NCI-H1694 treated with DMSO at 0.1 percent for 48 hours (cell line): ENCODE results near the gene CXCL3.
A peak's percentile ranks its signal among the peaks of the same experiment; 100 is the strongest.
"Not testable (repeated sequence)": the region's sequence is repeated elsewhere in the genome, so short reads cannot be mapped to it uniquely, and the experiment has no call there.

Experiments used
- DNase-seq: peaks from one replicate; lab custom pipeline; 2025; lab: John Stamatoyannopoulos, UW

CXCL3 gene

GRCh38 chr4:74038425-74039314 is at the start of gene CXCL3:
TSS of gene CXCL3 (minus strand) at chr4:74038689. CDS start at chr4:74038611, 78 bp downstream.
- peak; percentile 2 for DNase-seq

- no peak for DNase-seq
These were observed 49.0 kb upstream of the CXCL3 start for GRCh38 chr4:74087481-74087880.

DNA sequence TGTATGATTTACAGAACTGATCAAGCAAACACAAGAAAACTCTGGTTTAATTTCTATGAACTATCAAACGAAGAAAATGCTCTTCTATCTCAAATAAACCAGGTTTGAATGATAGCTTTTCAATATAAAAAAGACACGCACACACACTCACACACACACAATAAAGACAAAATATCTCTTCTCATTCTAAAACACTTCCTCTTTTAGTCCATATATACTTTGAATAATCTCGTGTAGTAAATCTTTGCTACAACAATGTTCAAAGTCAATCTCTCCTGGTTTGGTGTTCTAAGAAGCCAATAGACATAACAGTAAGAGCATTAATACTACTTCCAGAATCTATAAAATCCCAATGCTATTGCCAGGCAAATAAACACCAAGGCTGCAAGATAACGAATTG is 47.2 kb upstream of the CXCL3 start:
- DNase-seq = no peak

DNA sequence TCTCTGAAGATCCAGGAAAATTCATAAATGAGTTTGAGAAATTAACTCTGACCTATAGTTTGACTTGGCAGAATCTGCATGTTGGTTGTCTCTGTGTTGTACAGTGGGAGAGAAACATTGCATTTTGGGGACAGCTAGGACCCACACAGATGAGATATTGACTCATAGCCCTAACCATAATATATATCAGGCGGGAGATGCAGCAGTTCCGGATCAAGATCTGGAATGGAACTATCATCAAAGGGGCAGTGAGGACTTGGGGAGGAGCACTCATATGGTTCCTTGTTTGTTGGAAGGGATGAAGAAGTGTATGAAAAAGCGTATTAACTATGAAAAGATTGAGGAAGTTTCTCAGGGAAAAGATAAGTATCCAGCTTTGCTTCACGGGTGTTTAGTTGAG is 46.5 kb upstream of the CXCL3 start:
- DNase-seq = no peak

GRCh38 chr4:74083546-74083945 is 45.1 kb upstream of the CXCL3 start:
- no peak for DNase-seq

DNA sequence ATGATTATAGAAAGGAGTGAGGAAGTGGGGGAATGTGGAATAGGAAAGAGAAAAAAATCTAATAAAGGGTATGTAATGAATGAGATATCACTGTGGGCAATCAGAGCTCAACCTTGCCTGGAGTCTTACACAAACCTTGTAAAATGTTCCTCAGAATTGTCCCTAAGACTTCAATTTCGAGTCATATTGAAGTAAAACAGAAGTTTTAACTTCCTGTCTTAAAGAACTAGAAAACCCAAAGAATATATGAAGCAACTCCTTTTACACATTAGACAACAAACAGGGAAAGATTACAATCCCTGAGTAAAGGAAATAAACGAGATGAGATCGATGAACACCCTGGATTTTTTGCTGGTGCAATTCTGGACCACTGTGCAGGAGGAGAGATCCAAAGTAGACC is 42.5 kb upstream of the CXCL3 start:
- DNase-seq = no peak

DNA sequence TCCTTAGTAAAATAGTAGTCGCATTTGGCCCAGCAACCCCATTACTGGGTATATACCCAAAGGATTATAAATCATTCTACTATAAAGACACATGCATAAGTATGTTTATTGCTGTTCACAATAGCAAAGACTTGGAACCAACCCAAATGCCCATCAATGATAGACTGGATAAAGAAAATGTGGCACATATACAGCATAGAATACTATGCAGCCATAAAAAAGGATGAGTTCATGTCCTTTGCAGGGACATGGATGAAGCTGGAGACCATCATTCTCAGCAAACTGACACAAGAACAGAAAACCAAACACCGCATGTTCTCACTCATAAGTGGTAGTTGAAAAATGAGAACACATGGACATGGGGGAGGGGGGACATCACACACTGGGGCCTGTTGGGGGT is 41.9 kb upstream of the CXCL3 start:
- not testable (repeated sequence) for DNase-seq

DNA sequence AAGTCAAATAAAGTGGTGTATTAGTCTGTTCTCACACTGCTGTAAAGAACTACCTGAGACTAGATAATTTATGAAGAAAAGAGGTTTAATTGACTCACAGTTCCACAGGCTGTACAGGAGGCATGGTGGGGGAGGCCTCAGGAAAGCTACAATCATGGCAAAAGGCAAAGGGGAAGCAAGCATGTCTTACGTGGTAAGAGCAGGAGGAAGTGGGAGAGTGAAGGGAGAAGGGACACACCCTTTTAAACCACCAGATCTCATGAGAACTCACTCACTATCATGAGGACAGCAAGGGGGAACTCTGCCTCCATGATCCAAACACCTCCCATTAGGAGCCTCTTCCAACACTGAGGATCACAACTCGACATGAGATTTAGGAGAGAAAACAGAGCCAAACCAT is 40.5 kb upstream of the CXCL3 start:
- not testable (repeated sequence) for DNase-seq

DNA sequence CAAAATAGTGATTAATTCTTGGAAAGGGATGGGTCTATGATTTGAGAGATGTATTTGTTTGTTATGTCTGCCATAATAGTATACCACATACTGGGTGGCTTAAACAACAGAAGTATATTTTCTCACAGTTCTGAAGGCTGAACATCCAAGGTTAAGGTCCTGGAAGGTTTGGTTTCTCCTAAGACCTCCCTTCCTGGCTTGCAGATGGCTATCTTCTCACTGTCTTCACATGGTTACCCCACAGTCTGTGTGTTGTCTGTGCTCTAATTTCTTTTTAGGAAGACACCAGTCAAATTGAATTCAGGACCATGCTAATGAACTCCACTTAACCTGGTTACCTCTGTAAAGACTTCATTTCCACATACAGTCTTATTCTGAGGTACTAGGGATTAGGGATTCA is 34.9 kb upstream of the CXCL3 start:
- DNase-seq = no peak

- DNase-seq = no peak
These were observed 34.2 kb upstream of the CXCL3 start for GRCh38 chr4:74072739-74073138.

- DNase-seq = no peak
These were observed 29.1 kb upstream of the CXCL3 start for GRCh38 chr4:74067586-74067985.

DNA sequence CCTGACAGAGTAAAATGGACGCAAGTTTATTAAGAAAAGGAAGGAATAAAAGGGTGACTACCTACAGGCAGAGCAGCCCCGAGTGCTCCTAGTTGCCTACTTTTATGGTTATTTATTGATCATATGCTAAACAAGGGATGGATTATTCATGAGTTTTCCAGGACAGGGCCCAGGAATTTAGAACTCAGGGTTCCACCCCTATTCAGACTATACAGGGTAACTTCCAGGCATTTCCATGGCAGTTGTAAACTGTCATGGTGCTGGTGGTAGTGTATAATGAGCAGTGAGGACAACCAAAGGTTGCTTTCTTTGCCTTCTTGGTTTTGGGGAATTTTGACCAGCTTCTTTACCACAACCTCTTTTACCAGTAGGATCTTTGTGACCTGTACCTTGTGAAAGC is 27.7 kb upstream of the CXCL3 start:
- no peak for DNase-seq

DNA sequence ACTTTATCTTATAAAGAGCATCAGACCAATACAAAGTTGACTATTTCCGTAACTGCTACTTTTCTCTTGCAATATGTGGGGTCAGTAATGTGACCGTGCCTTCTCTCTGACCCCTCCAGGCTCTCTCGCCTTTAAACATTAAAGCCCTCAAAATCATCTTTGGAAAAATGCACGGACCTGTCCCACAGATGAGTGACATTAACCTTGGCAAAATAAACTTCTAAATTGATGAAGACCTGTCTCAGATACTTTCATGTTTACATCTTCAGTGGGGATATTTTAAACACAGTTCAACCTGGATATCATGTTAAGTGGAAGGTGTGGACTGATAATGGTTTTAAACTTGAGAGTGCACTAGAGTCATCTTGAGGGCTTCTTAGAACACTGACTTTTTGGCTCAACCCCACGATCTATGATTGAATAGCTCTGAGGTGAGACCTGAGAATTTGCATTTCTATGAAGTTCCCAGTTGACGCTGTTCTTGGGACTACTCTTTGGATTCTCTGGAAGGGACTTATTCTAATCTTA is 26.7 kb upstream of the CXCL3 start:
- no peak for DNase-seq

GRCh38 chr4:74063859-74064258 is 25.4 kb upstream of the CXCL3 start:
- no peak for DNase-seq

GRCh38 chr4:74062953-74063352 is 24.5 kb upstream of the CXCL3 start:
- DNase-seq = no peak

GRCh38 chr4:74061430-74061829 is 22.9 kb upstream of the CXCL3 start:
- DNase-seq = no peak

DNA sequence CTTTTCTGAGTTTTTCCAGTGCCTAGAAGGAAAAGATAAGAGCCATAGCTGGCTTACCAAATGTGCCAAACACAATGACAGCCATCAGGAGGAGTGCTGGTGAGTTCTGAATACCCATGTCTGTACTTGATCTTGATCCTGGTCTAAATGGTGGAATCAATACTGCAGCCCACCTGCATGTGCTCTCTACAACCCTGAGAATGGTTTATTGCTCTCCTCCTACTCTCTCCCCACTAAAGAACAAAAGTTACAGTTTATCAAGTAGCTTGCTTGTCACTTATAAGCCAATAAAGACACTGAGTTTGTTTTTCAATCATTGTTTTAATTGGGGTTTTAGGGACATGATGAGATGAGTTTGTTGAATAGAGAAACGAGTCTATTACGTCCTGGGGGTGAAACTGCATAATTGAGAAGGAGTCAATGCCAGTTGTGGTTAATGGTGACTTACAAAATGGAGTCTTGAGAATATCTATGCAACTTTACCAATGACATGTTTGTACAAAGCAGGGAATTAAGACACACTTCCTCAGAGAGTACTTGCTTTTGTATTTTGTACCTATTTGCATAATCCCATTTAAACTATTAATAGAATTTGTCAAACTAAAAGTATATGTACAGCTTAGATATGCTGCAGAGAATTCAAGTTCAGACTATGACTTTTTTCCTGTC is 20.8 kb upstream of the CXCL3 start:
- DNase-seq = no peak

GRCh38 chr4:74058048-74058651 is 19.7 kb upstream of the CXCL3 start:
- DNase-seq = no peak

DNA sequence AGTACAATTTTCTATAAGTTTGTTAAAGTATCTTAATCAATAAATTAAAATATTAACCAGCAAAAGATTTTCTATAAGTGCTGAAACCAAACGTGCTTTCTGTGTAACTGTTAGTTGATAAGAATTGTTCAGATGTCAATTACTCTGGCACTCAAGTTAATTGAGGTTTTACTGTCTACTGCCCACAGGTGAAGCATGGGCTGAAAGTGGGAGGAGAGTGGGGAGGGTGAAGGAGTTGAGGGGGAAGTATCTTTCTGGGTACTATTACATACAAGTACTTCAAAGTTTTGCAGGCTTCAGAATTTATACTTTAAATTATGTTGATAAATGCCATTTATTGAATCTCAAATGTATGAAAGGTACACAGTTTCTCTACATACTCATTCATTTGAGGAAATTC is 19.1 kb upstream of the CXCL3 start:
- DNase-seq = no peak

DNA sequence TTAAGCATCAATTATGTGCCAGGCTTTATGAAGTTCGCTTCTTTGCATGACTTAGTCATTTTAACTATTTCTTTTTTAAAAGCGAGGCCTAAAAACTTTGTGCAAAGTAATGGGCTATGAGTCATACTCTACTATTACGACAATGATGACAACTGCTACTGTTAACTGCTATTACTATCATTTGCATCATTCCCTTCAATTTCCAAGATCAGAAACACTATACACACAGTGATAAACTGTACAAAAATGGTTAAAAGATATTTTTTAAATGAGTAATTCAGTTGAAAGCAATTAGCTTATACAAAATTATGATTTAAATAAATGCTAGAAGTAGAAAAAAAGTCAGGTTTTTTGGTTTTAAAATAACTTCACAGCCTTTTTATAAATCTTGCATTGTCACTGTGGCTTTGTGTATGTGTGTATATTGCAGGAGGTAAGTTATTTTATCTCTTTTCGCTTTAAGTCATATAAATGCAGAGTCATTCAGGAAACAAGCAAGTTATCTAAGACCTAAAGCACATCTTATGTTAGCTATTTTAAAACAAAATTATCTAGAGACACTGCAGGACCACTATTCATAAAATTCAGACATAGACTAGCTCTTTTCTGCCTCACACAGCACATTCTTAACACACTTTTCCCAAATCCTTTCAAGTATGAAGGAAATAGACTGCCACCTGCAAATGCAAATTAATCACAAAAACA is 18.5 kb upstream of the CXCL3 start:
- no peak for DNase-seq

DNA sequence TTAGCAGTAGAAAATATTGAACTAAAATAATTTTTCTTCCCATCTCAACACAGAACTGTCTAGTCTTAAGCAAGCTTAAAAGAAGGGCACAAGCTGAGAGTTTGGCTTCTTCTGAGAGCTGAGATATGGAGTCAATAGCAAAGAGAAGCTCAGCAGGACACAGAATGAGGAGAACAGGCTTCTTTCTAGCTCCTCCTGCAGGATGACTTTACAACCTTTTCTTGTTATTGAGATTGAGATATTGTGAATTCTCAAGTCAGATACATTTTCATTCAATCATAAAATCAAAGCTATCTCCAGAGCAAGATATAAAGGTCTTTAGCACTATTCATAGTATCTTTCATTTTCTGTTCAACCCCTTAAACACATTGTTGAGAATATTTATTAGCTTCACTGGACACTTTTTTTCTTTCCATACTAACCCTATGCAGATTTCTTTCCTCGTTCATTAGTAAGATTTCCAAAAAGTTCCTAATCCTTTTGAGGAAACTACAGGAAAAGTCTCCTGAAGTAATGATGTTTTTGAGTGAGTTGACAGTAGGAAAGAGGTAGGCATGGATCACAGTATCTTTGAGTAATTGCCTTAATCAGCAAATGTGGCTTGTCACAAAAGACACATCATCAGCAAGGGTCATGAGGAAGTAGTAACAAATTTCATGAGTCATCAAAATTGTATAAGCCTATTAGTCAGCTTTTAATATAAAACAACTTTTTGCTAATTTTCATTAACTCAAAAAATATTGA is 17.8 kb upstream of the CXCL3 start:
- DNase-seq = no peak
